IMR-90 (cell line): Measurements from ENCODE around the gene LIX1. TPM values are rescaled to one million over a fixed set of nuclear protein-coding genes. Genes with fewer than 3 reads are reported as not detected.

Experiments used
- ATAC-seq: fragments of 200-7000 bp; cut with Tn5 transposase; 2 replicates; pipeline ENCODE4 v1.9.1; 2020; ENCODE audit warnings: low read depth, mild to moderate bottlenecking, moderate library complexity
- BruUV-seq: library from RNA; stranded (reverse); fragments of 400-500 nt; replicated peaks from 2 replicates; lab custom pipeline; 2021; lab: Mats Ljungman, UMichigan
- CTCF ChIA-PET: fragments of 300-600 bp; formaldehyde crosslinking; extraction: SDS; loops from one replicate; lab custom pipeline; 2021; ENCODE audit warnings: antibody characterized with exemption; lab: Yijun Ruan, JAX
- POLR2A ChIA-PET: fragments of 300-600 bp; sonication (Branson Sonifier 250); formaldehyde crosslinking; loops from one replicate; lab custom pipeline; 2022; ENCODE audit warnings: antibody characterized with exemption; ENCODE audit not compliant: unreplicated experiment; lab: Charles Lee
- DNase-seq: peaks from one replicate; pipeline ENCODE4 v3.0.0; 2013
- H2AFZ ChIP-seq: replicated peaks from 2 replicates; pipeline ENCODE3; 2013; ENCODE audit warnings: low read length, mild to moderate bottlenecking; ENCODE audit not compliant: poor library complexity
- H2AK5ac ChIP-seq: 2 replicates; pipeline ENCODE4 v1.6.1; 2013; ENCODE audit warnings: low read depth, low read length, inconsistent platforms
- H2AK9ac ChIP-seq: replicated peaks from 2 replicates; pipeline ENCODE3; 2013; ENCODE audit warnings: mild to moderate bottlenecking, low read depth, low read length, moderate library complexity; ENCODE audit not compliant: poor library complexity
- H2BK120ac ChIP-seq: 2 replicates; pipeline ENCODE4 v1.6.1; 2013; ENCODE audit warnings: low read depth, low read length, inconsistent platforms
- H2BK15ac ChIP-seq: 3 replicates; pipeline ENCODE4 v1.6.1; 2013; ENCODE audit warnings: low read depth, low read length, inconsistent platforms
- H2BK20ac ChIP-seq: 2 replicates; pipeline ENCODE4 v1.6.1; 2013; ENCODE audit warnings: low read depth, mild to moderate bottlenecking, inconsistent platforms, low read length, moderate library complexity
- H2BK5ac ChIP-seq: 2 replicates; pipeline ENCODE4 v1.6.1; 2013; ENCODE audit warnings: mild to moderate bottlenecking, low read depth, low read length, inconsistent platforms; ENCODE audit not compliant: poor library complexity, severe bottlenecking
- H3K14ac ChIP-seq: replicated peaks from 2 replicates; pipeline ENCODE4 v1.6.1; 2013; ENCODE audit warnings: low read depth, low read length, inconsistent platforms
- H3K18ac ChIP-seq: 2 replicates; pipeline ENCODE4 v1.6.1; 2013; ENCODE audit warnings: low read depth, low read length, control low read depth
- H3K23ac ChIP-seq: 2 replicates; pipeline ENCODE4 v1.6.1; 2013; ENCODE audit warnings: low read depth, low read length, inconsistent platforms
- H3K27ac ChIP-seq: 2 replicates; pipeline ENCODE4 v1.5.1; 2013; ENCODE audit warnings: mild to moderate bottlenecking, control low read depth, low read length; ENCODE audit not compliant: insufficient read depth
- H3K27me3 ChIP-seq: 2 replicates; pipeline ENCODE4 v1.6.1; 2013; ENCODE audit warnings: low read length; ENCODE audit not compliant: control insufficient read depth, insufficient read depth
- H3K36me3 ChIP-seq: 2 replicates; pipeline ENCODE4 v1.6.1; 2013; ENCODE audit warnings: low read length, mixed read lengths; ENCODE audit not compliant: control insufficient read depth, insufficient read depth
- H3K4ac ChIP-seq: 2 replicates; pipeline ENCODE4 v1.6.1; 2013; ENCODE audit warnings: low read depth, low read length, inconsistent platforms
- H3K4me1 ChIP-seq: 2 replicates; pipeline ENCODE4 v1.6.1; 2013; ENCODE audit warnings: low read length, mixed read lengths; ENCODE audit not compliant: control insufficient read depth, insufficient read depth
- H3K4me2 ChIP-seq: 2 replicates; pipeline ENCODE4 v1.6.1; 2013; ENCODE audit warnings: low read depth, mild to moderate bottlenecking, control low read depth, low read length, moderate library complexity
- H3K4me3 ChIP-seq: 2 replicates; pipeline ENCODE4 v1.5.1; 2013; ENCODE audit warnings: low read depth, mild to moderate bottlenecking, control low read depth, low read length, moderate library complexity; ENCODE audit not compliant: insufficient read depth
- H3K56ac ChIP-seq: 2 replicates; pipeline ENCODE4 v1.6.1; 2013; ENCODE audit warnings: low read length, inconsistent platforms; ENCODE audit not compliant: insufficient read depth; ENCODE audit errors: extremely low read depth
- H3K79me1 ChIP-seq, 2 experiments: 2 replicates each; pipeline ENCODE4 v1.6.1; 2013; ENCODE audit warnings: low read length in 2 of 2, inconsistent platforms in 1 of 2, low read depth in 1 of 2
- H3K9ac ChIP-seq: 2 replicates; pipeline ENCODE4 v1.6.1; 2013; ENCODE audit warnings: low read depth, low read length, control low read depth
- H3K9me1 ChIP-seq: 2 replicates; pipeline ENCODE4 v1.6.1; 2013; ENCODE audit warnings: low read length, inconsistent platforms; ENCODE audit not compliant: insufficient read depth
- H3K9me3 ChIP-seq: 2 replicates; pipeline ENCODE4 v1.6.1; 2013; ENCODE audit warnings: low read length; ENCODE audit not compliant: control insufficient read depth, insufficient read depth
- H4K20me1 ChIP-seq: 2 replicates; pipeline ENCODE4 v1.6.1; 2013; ENCODE audit warnings: low read length, inconsistent platforms; ENCODE audit not compliant: insufficient read depth
- H4K5ac ChIP-seq: 2 replicates; pipeline ENCODE4 v1.6.1; 2013; ENCODE audit warnings: mild to moderate bottlenecking, low read depth, low read length, control low read depth
- H4K8ac ChIP-seq, 2 experiments: 2 replicates each; pipeline ENCODE4 v1.6.1; 2013; ENCODE audit warnings: low read depth in 2 of 2, low read length in 2 of 2, control low read depth in 1 of 2, inconsistent platforms in 1 of 2
- H4K91ac ChIP-seq: 2 replicates; pipeline ENCODE4 v1.6.1; 2013; ENCODE audit warnings: low read depth, low read length, inconsistent platforms; ENCODE audit not compliant: insufficient read depth
- CEBPB ChIP-seq: IDR thresholded peaks from 2 replicates; pipeline ENCODE4 v1.6.1; 2012; ENCODE audit warnings: low read depth, low read length, improper control_type of control experiment
- RAD21 ChIP-seq: IDR thresholded peaks from 2 replicates; pipeline ENCODE4 v1.6.1; 2012; ENCODE audit warnings: low read length, improper control_type of control experiment
- SMC3 ChIP-seq: fragments of 150-350 bp; IDR thresholded peaks from 2 replicates; pipeline ENCODE4 v1.6.1; 2016; ENCODE audit warnings: low read depth, mild to moderate bottlenecking, antibody characterized with exemption, low read length, moderate library complexity
- WGBS, 2 experiments: methylation state at CpG; one replicate each; pipeline versions ENCODE4 v1.1.5 to v1.1.7; 2013; ENCODE audit warnings: missing lambda C conversion rate in 2 of 2; ENCODE audit not compliant: insufficient read length in 1 of 2; ENCODE audit errors: extremely low coverage in 2 of 2; 5-methylcytosine and 5-hydroxymethylcytosine counted together
- dilution Hi-C: fragments of 300-500 bp; cut with HindIII; formaldehyde crosslinking; loops from one replicate; pipeline ENCODE4 v1.14.3; 2018; ENCODE audit warnings: low sequenced_read_pairs; ENCODE audit not compliant: unreplicated experiment
- in situ Hi-C: fragments of 300-500 bp; cut with MboI; formaldehyde crosslinking; loops from 3 replicates; pipeline ENCODE4 v1.14.3; 2019; ENCODE audit warnings: low sequenced_read_pairs, inconsistent platforms, mixed read lengths
- intact Hi-C: fragments of 100-400 bp; cut with micrococcal nuclease; formaldehyde crosslinking; loops from 2 replicates; pipeline ENCODE4 v1.10.0; 2022
- polyA plus RNA-seq, 3 experiments: library from polyadenylated mRNA; depleted of rRNA; stranded (reverse); fragments of >200 nt; gene quantifications; 2 replicates each; pipeline ENCODE4 v1.2.3, GENCODE V29; 2012; ENCODE audit warnings: low replicate concordance in 1 of 3
- total RNA-seq: library from RNA; depleted of rRNA; stranded (reverse); fragments of >200 nt; gene quantifications from 2 replicates; pipeline ENCODE4 v1.2.3, GENCODE V29; 2012

The LIX1 gene
- total and polyA plus RNA-seq, 2 of the 4 experiments (the other 2 are of a cell fraction) = not detected

GRCh38 chr5:97149709-97150108, 7.3 kb upstream of the LIX1 start:
- dilution Hi-C loops (loop anchor here (25.0 kb wide), 2 partner anchors 262 to 362 kb away; partner anchors contain the start of gene ERAP2), in situ Hi-C loops (loop anchor here (25.0 kb wide), 1 partner anchor 537 kb away; no protein-coding TSS in a partner anchor), intact Hi-C loops (no loop called here)
- no peak overlapping the region for H3K27ac ChIP-seq
- H4K5ac ChIP-seq = no peak overlapping the region
- no peak overlapping the region for H3K23ac ChIP-seq
- H4K8ac ChIP-seq = no peak overlapping the region
- peaks cover 5% of the 10 kb centered on the region; the same call in 1 of the 2 replicates for H3K27me3 ChIP-seq
- H2AK9ac ChIP-seq = no peak overlapping the region
- H2AFZ ChIP-seq = no peak overlapping the region
- TF ChIP-seq SMC3 = no peak
- TF ChIP-seq RAD21 = no peak
- peak; percentile 81 for TF ChIP-seq CEBPB
- H3K14ac ChIP-seq = no peak overlapping the region
- H2BK120ac ChIP-seq = no peak overlapping the region
- H2BK5ac ChIP-seq = no peak overlapping the region
- H3K56ac ChIP-seq = no peak overlapping the region
- H3K4me3 ChIP-seq = no peak overlapping the region
- DNase-seq (no peak), ATAC-seq (no peak)
- no peak overlapping the region for H4K91ac ChIP-seq
- no peaks in the 10 kb centered on the region for H3K9me1 ChIP-seq
- H3K4me2 ChIP-seq = no peak overlapping the region
- H2BK20ac ChIP-seq = no peak overlapping the region
- H3K4me1 ChIP-seq = no peaks in the 10 kb centered on the region
- no peak overlapping the region for H3K18ac ChIP-seq
- no peak overlapping the region for H3K9ac ChIP-seq
- ChIA-PET CTCF (interaction anchor here (1.4 kb wide), 1 partner anchor 281 kb away, joined by 4 read pairs; no protein-coding TSS in a partner anchor), POLR2A (no interaction called here)
- H3K79me1 ChIP-seq = no peaks in the 10 kb centered on the region
- no peaks in the 10 kb centered on the region for H3K36me3 ChIP-seq
- H3K4ac ChIP-seq = no peak overlapping the region
- no peaks in the 10 kb centered on the region for H4K20me1 ChIP-seq
- WGBS, 2 experiments = no CpG with 5 or more reads among the region's 2 CpGs
- BruUV-seq = no TSS peak
- no peak overlapping the region for H2AK5ac ChIP-seq
- H3K9me3 ChIP-seq = no peaks in the 10 kb centered on the region
- H2BK15ac ChIP-seq = no peak overlapping the region
